GM23338 (cell line): ENCODE results near the gene NEU3. TPM values are rescaled to one million over a fixed set of nuclear protein-coding genes. Genes with fewer than 3 reads are reported as not detected.

ENCODE experiments used
- ATAC-seq: fragments of 200-7000 bp; cut with Tn5 transposase; 3 replicates; pipeline ENCODE4 v1.9.1; 2020
- DNase-seq: peaks from one replicate; pipeline ENCODE4 v3.0.0-alpha.2; 2015; ENCODE audit warnings: low spot score
- H2AFZ ChIP-seq: fragments of 200-600 bp; sonication (generic); 2 replicates; pipeline ENCODE4 v1.8.0; 2016; ENCODE audit warnings: antibody characterized with exemption, mild to moderate bottlenecking, moderate library complexity
- H3F3A ChIP-seq: fragments of 200-600 bp; sonication (generic); replicated peaks from 2 replicates; pipeline ENCODE4 v1.8.0; 2017; ENCODE audit warnings: antibody characterized with exemption, mixed run types, low read depth
- H3K27ac ChIP-seq: fragments of 200-600 bp; sonication (generic); 2 replicates; pipeline ENCODE4 v1.6.1; 2016; ENCODE audit warnings: low read depth
- H3K27me3 ChIP-seq: fragments of 200-600 bp; sonication (generic); 2 replicates; pipeline ENCODE4 v1.8.0; 2016; ENCODE audit warnings: mild to moderate bottlenecking, mixed run types, moderate library complexity; ENCODE audit not compliant: insufficient read depth
- H3K36me3 ChIP-seq: fragments of 200-600 bp; sonication (generic); 2 replicates; pipeline ENCODE4 v1.8.0; 2016; ENCODE audit warnings: mild to moderate bottlenecking; ENCODE audit not compliant: insufficient read depth
- H3K4me1 ChIP-seq: fragments of 200-600 bp; sonication (generic); 2 replicates; pipeline ENCODE4 v1.8.0; 2016; ENCODE audit warnings: mild to moderate bottlenecking, moderate library complexity; ENCODE audit not compliant: insufficient read depth
- H3K4me2 ChIP-seq: fragments of 200-600 bp; sonication (generic); 2 replicates; pipeline ENCODE4 v1.7.1; 2017; ENCODE audit warnings: mixed run types
- H3K4me3 ChIP-seq: fragments of 200-600 bp; sonication (generic); 2 replicates; pipeline ENCODE4 v1.6.1; 2016; ENCODE audit warnings: mixed run types
- H3K79me2 ChIP-seq: fragments of 200-600 bp; sonication (generic); replicated peaks from 2 replicates; pipeline ENCODE4 v1.8.0; 2017; ENCODE audit warnings: mild to moderate bottlenecking; ENCODE audit not compliant: insufficient read depth
- H3K9me2 ChIP-seq: fragments of 200-600 bp; sonication (generic); 2 replicates; pipeline ENCODE4 v1.8.0; 2017; ENCODE audit not compliant: insufficient read depth
- H4K20me1 ChIP-seq: fragments of 200-600 bp; sonication (generic); replicated peaks from 2 replicates; pipeline ENCODE4 v1.8.0; 2017; ENCODE audit warnings: mild to moderate bottlenecking; ENCODE audit not compliant: insufficient read depth
- H3K27ac Mint-ChIP-seq: 2 replicates; pipeline ENCODE4 v1.8.0; 2020; ENCODE audit warnings: inconsistent platforms, mild to moderate bottlenecking, moderate library complexity, mixed read lengths
- H3K27me3 Mint-ChIP-seq: 3 replicates; pipeline ENCODE4 v1.8.0; 2022; ENCODE audit warnings: low read depth, mild to moderate bottlenecking, moderate library complexity, mixed read lengths, inconsistent platforms; ENCODE audit not compliant: insufficient read depth, poor library complexity
- H3K36me3 Mint-ChIP-seq: 3 replicates; pipeline ENCODE4 v1.8.0; 2021; ENCODE audit warnings: low read depth, mild to moderate bottlenecking, inconsistent platforms, moderate library complexity, mixed read lengths
- H3K4me1 Mint-ChIP-seq: 3 replicates; pipeline ENCODE4 v1.8.0; 2020; ENCODE audit warnings: mild to moderate bottlenecking, inconsistent platforms, mixed read lengths
- H3K4me3 Mint-ChIP-seq: 3 replicates; pipeline ENCODE4 v1.8.0; 2021; ENCODE audit warnings: moderate library complexity, mild to moderate bottlenecking, inconsistent platforms, mixed read lengths
- H3K9me3 Mint-ChIP-seq: 3 replicates; pipeline ENCODE4 v1.8.0; 2020; ENCODE audit warnings: moderate library complexity, mild to moderate bottlenecking, inconsistent platforms, mixed read lengths
- CREB1 ChIP-seq: fragments of 250-450 bp; sonication (Bioruptor Pico); IDR thresholded peaks from 2 replicates; pipeline ENCODE4 v1.5.0; 2020; ENCODE audit warnings: low read depth, mild to moderate bottlenecking, moderate library complexity
- CTCF ChIP-seq, 2 experiments: fragments of 200-600 bp in 1 of 2; sonication (generic) in 1 of 2; conservative IDR thresholded peaks; 2 replicates each; pipeline versions ENCODE4 v1.5.1 to v1.6.1; 2016 to 2017; ENCODE audit warnings: antibody characterized with exemption in 2 of 2, low read depth in 2 of 2, mild to moderate bottlenecking in 2 of 2, moderate library complexity in 1 of 2
- ETS1 ChIP-seq: IDR thresholded peaks from 2 replicates; pipeline ENCODE4 v1.6.1; 2016; ENCODE audit warnings: antibody characterized with exemption
- EZH2 ChIP-seq: fragments of 200-600 bp; sonication (generic); IDR thresholded peaks from one replicate; pipeline ENCODE4 v1.8.0; 2017; ENCODE audit warnings: antibody characterized with exemption, mild to moderate bottlenecking, low read depth; ENCODE audit not compliant: unreplicated experiment
- JUNB ChIP-seq: IDR thresholded peaks from one replicate; pipeline ENCODE4 v1.6.1; 2016; ENCODE audit warnings: antibody characterized with exemption; ENCODE audit not compliant: unreplicated experiment
- NANOG ChIP-seq: IDR thresholded peaks from 2 replicates; pipeline ENCODE4 v1.6.1; 2016; ENCODE audit warnings: antibody characterized with exemption, borderline replicate concordance
- POLR2AphosphoS5 ChIP-seq: IDR thresholded peaks from 2 replicates; pipeline ENCODE4 v1.6.1; 2016; ENCODE audit warnings: antibody characterized with exemption, low read depth
- REST ChIP-seq: IDR thresholded peaks from one replicate; pipeline ENCODE4 v1.6.1; 2018; ENCODE audit warnings: antibody characterized with exemption; ENCODE audit not compliant: unreplicated experiment
- ZNF114 ChIP-seq: fragments of 250-450 bp; sonication (Bioruptor Pico); IDR thresholded peaks from 2 replicates; pipeline ENCODE4 v1.5.0; 2020; ENCODE audit warnings: mild to moderate bottlenecking, moderate library complexity
- ZNF331 ChIP-seq: fragments of 250-450 bp; sonication (Bioruptor Pico); IDR thresholded peaks from 2 replicates; pipeline ENCODE4 v1.5.0; 2020; ENCODE audit warnings: low read depth, mild to moderate bottlenecking, moderate library complexity
- ZNF462 ChIP-seq: fragments of 250-450 bp; sonication (Bioruptor Pico); IDR thresholded peaks from 2 replicates; pipeline ENCODE4 v1.5.0; 2020; ENCODE audit warnings: mild to moderate bottlenecking, moderate library complexity
- polyA plus RNA-seq: library from polyadenylated mRNA; unstranded; fragments of >200 nt; fragmentation: Nextera tagmentation; extraction: Ambion mirVana; gene quantifications from 2 replicates; pipeline ENCODE4 v1.2.1, GENCODE V29; 2016
- total RNA-seq: library from RNA; depleted of rRNA; stranded (reverse); fragments of >200 nt; shearing (Covaris generic); gene quantifications from 2 replicates; pipeline ENCODE4 v1.2.3, GENCODE V29; 2014

The NEU3 gene
- total and polyA plus RNA-seq, 2 experiments from 2014 or later, result 2.8 to 25.9 TPM

- no peak overlapping the region for H3K4me3 Mint-ChIP-seq
- Histone ChIP-seq H3K27me3 (no peaks in the 10 kb centered on the region), H3K79me2 (no peaks in the 10 kb centered on the region), H2AFZ (no peak overlapping the region), H3K9me2 (no peaks in the 10 kb centered on the region), H4K20me1 (no peaks in the 10 kb centered on the region), H3K4me3 (no peak overlapping the region), H3F3A (no peaks in the 10 kb centered on the region), H3K4me2 (no peak overlapping the region), H3K36me3 (no peaks in the 10 kb centered on the region; the same call in 1 of the 2 replicates), H3K4me1 (no peaks in the 10 kb centered on the region), H3K27ac (no peak overlapping the region)
- peaks cover 12% of the 10 kb centered on the region; the same call in 2 of the 3 replicates for H3K9me3 Mint-ChIP-seq
- H3K4me1 Mint-ChIP-seq, result peaks cover 4% of the 10 kb centered on the region; the same call in 2 of the 3 replicates
- no peaks in the 10 kb centered on the region for H3K27me3 Mint-ChIP-seq
- TF ChIP-seq ZNF114 (no peak), NANOG (no peak), CTCF (conservative IDR thresholded peaks at IDR 0.05; ENCODE audit: low read depth in 2 of 2) (no peak), REST (no peak), CREB1 (CRISPR knock-in tag) (no peak), ZNF331 (CRISPR knock-in tag) (no peak), JUNB (no peak), EZH2 (no peak), ETS1 (no peak), ZNF462 (CRISPR knock-in tag) (no peak), POLR2AphosphoS5 (no peak)
- peaks cover 8% of the 10 kb centered on the region; the same call in 1 of the 3 replicates for H3K36me3 Mint-ChIP-seq
- DNase-seq (no peak), ATAC-seq (no peak)
- H3K27ac Mint-ChIP-seq, result no peak overlapping the region
Observed at GRCh38 chr11:75052457-75052856, 63.7 kb downstream of the NEU3 start.
